ENCODE results near the gene MTMR11. TPM values are rescaled to one million over a fixed set of nuclear protein-coding genes. Genes with fewer than 3 reads are reported as not detected.

The MTMR11 gene
- total RNA-seq, 1 experiment from 2014 or later, result 7.1 TPM

GRCh38 chr1:149914545-149914944 is 22.1 kb downstream of the MTMR11 start:
- H3K27ac Mint-ChIP-seq, result no peak overlapping the region
- H3K4me1 Mint-ChIP-seq, result peaks cover 23% of the 10 kb centered on the region
- no peaks in the 10 kb centered on the region for H3K9me3 Mint-ChIP-seq
- no peak for DNase-seq (ENCODE audit: low spot score)
- CTCF ChIA-PET, result no interaction called here
- no peaks in the 10 kb centered on the region for H3K27me3 Mint-ChIP-seq (ENCODE audit: low read depth)
- peaks cover 15% of the 10 kb centered on the region for H3K36me3 Mint-ChIP-seq
- TF ChIP-seq ZNF138 (CRISPR knock-in tag; conservative IDR thresholded peaks at IDR 0.05) (no peak), SOX15 (CRISPR knock-in tag; IDR thresholded peaks at IDR 0.05) (no peak), CBFB (CRISPR knock-in tag; IDR thresholded peaks at IDR 0.05; ENCODE audit: low read depth) (no peak), NR1H2 (CRISPR knock-in tag; IDR thresholded peaks at IDR 0.05) (no peak), TEAD4 (CRISPR knock-in tag; IDR thresholded peaks at IDR 0.05) (no peak), KAT7 (CRISPR knock-in tag; IDR thresholded peaks at IDR 0.05; ENCODE audit: borderline replicate concordance) (no peak), EMX1 (CRISPR knock-in tag; IDR thresholded peaks at IDR 0.05) (no peak), FOXJ3 (CRISPR knock-in tag; IDR thresholded peaks at IDR 0.05; ENCODE audit: borderline replicate concordance) (no peak), FOXP4 (CRISPR knock-in tag; IDR thresholded peaks at IDR 0.05) (no peak), CTCF (IDR thresholded peaks at IDR 0.05) (no peak), ATF1 (CRISPR knock-in tag; IDR thresholded peaks at IDR 0.05) (no peak), HMGA2 (CRISPR knock-in tag; IDR thresholded peaks at IDR 0.05) (no peak), RELA (CRISPR knock-in tag; IDR thresholded peaks at IDR 0.05; ENCODE audit: borderline replicate concordance) (no peak), ZNF671 (CRISPR knock-in tag; IDR thresholded peaks at IDR 0.05) (no peak), FOXP1 (CRISPR knock-in tag; IDR thresholded peaks at IDR 0.05; ENCODE audit: borderline replicate concordance) (no peak), ZNF317 (CRISPR knock-in tag; IDR thresholded peaks at IDR 0.05; ENCODE audit: borderline replicate concordance, low read depth) (no peak)
- TF ChIP-seq, protein P1, sequence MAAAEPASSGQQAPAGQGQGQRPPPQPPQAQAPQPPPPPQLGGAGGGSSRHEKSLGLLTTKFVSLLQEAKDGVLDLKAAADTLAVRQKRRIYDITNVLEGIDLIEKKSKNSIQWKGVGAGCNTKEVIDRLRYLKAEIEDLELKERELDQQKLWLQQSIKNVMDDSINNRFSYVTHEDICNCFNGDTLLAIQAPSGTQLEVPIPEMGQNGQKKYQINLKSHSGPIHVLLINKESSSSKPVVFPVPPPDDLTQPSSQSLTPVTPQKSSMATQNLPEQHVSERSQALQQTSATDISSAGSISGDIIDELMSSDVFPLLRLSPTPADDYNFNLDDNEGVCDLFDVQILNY (CRISPR knock-in tag; IDR thresholded peaks at IDR 0.05), result no peak
- TF ChIP-seq, protein P2, sequence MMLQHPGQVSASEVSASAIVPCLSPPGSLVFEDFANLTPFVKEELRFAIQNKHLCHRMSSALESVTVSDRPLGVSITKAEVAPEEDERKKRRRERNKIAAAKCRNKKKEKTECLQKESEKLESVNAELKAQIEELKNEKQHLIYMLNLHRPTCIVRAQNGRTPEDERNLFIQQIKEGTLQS (CRISPR knock-in tag; conservative IDR thresholded peaks at IDR 0.05), result no peak
- TF ChIP-seq, protein P3, sequence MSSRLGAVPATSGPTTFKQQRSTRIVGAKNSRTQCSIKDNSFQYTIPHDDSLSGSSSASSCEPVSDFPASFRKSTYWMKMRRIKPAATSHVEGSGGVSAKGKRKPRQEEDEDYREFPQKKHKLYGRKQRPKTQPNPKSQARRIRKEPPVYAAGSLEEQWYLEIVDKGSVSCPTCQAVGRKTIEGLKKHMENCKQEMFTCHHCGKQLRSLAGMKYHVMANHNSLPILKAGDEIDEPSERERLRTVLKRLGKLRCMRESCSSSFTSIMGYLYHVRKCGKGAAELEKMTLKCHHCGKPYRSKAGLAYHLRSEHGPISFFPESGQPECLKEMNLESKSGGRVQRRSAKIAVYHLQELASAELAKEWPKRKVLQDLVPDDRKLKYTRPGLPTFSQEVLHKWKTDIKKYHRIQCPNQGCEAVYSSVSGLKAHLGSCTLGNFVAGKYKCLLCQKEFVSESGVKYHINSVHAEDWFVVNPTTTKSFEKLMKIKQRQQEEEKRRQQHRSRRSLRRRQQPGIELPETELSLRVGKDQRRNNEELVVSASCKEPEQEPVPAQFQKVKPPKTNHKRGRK (CRISPR knock-in tag; IDR thresholded peaks at IDR 0.05; ENCODE audit: borderline replicate concordance), result no peak
- H3K4me3 Mint-ChIP-seq, result no peak overlapping the region
- no peak for ATAC-seq
- POLR2A ChIA-PET, result interaction anchor here (1.4 kb wide), 1 partner anchor 27 kb away, joined by 5 read pairs; a partner anchor contains a TSS

- Mint-ChIP-seq H3K27ac (no peak overlapping the region), H3K4me1 (peaks cover 10% of the 10 kb centered on the region), H3K9me3 (no peaks in the 10 kb centered on the region), H3K36me3 (peaks cover 36% of the 10 kb centered on the region), H3K27me3 (ENCODE audit: low read depth) (no peaks in the 10 kb centered on the region), H3K4me3 (no peak overlapping the region)
- POLR2A ChIA-PET, result no interaction called here
- no peak for DNase-seq (ENCODE audit: low spot score)
- CTCF ChIA-PET, result no interaction called here
- no peak for ATAC-seq
- TF ChIP-seq ZNF671 (CRISPR knock-in tag; IDR thresholded peaks at IDR 0.05) (no peak), KAT7 (CRISPR knock-in tag; IDR thresholded peaks at IDR 0.05; ENCODE audit: borderline replicate concordance) (no peak), ZBTB43 (CRISPR knock-in tag; IDR thresholded peaks at IDR 0.05) (no peak), RELA (CRISPR knock-in tag; IDR thresholded peaks at IDR 0.05; ENCODE audit: borderline replicate concordance) (no peak), NR1H2 (CRISPR knock-in tag; IDR thresholded peaks at IDR 0.05) (no peak), MAX (CRISPR knock-in tag; IDR thresholded peaks at IDR 0.05) (no peak)
- TF ChIP-seq, protein P3 (CRISPR knock-in tag; IDR thresholded peaks at IDR 0.05; ENCODE audit: borderline replicate concordance), result no peak
These were observed 30.1 kb downstream of the MTMR11 start for GRCh38 chr1:149906570-149907075.
